GM12891 (cell line): ENCODE measurements around the gene GATAD2B.

Source experiments
- DNase-seq: peaks from one replicate; pipeline ENCODE4 v3.0.0; 2011; ENCODE audit warnings: low spot score; ENCODE audit not compliant: insufficient read length
- FAIRE-seq: peaks from 2 replicates; lab custom pipeline; 2011; peaks lifted over from hg19 to GRCh38; lab: Jason Lieb, UNC
- PAX5 ChIP-seq: IDR thresholded peaks from 2 replicates; pipeline ENCODE4 v1.6.1; 2011; ENCODE audit warnings: low read length, moderate library complexity, mild to moderate bottlenecking; ENCODE audit not compliant: insufficient read depth, severe bottlenecking
- POLR2A ChIP-seq: IDR thresholded peaks from 2 replicates; pipeline ENCODE4 v1.6.1; 2011; ENCODE audit warnings: low read depth, low read length, control low read depth
- POLR2AphosphoS5 ChIP-seq: IDR thresholded peaks from 2 replicates; pipeline ENCODE4 v1.6.1; 2011; ENCODE audit warnings: low read depth, low read length, control low read depth
- POU2F2 ChIP-seq: IDR thresholded peaks from 2 replicates; pipeline ENCODE4 v1.6.1; 2011; ENCODE audit warnings: low read depth, mild to moderate bottlenecking, control low read depth, low read length, moderate library complexity
- SPI1 ChIP-seq: IDR thresholded peaks from 2 replicates; pipeline ENCODE4 v1.6.1; 2011; ENCODE audit warnings: low read depth, low read length, control low read depth
- TAF1 ChIP-seq: IDR thresholded peaks from 2 replicates; pipeline ENCODE4 v1.6.1; 2011; ENCODE audit warnings: low read depth, low read length, control low read depth

Gene GATAD2B

DNA sequence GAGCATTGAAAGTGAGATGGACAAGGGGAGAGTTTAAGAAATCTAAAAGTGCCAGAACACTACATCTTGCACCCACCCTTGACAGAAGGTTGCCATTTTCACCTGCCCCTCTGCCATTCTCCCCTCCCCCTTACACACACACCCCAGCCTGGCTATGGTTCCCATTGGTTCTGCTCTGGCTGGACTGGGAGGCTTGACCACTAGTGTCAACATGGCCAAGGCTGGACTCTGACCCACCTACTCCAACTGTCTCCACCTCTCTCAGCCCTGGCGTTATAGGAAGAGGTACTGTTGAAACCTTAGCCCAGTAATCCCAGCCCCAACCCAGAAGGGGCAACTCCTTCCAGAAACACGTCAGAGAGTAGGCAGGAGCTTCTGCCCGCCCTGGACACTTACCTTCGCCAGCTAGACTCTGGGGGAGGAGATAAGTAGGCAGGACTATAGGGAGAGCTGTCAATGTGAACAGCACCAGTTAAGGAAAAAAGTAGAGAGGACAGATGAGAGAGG lies 31.1 kb upstream of the GATAD2B start:
- DNase-seq, result no peak
- no peak for TF ChIP-seq POU2F2
- no peak for TF ChIP-seq PAX5
- no peak for TF ChIP-seq TAF1
- no peak for TF ChIP-seq POLR2AphosphoS5
- TF ChIP-seq SPI1, result no peak
- no peak for TF ChIP-seq POLR2A
- no peak for FAIRE-seq

DNA sequence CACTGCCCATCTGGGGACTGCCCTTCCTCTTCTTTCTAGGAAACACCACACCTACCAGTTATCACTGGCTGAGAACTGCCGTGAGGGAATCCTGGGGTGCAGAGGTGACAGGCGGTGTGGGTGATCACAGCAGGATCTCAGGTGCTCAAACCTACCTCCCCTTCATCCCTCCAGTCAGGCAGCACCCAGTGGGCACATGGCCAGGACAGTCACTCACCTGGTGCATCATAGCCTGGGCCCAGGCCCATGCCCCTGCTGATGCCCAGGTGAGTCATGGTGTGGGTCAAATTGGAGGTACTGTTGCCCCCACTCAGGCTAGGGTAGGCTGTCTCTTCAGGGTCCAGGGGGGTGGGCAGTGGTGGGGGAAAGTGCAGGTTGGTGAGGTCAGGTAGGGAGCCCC lies 29.0 kb upstream of the GATAD2B start:
- FAIRE-seq, result no peak
- TF ChIP-seq PAX5, result no peak
- TF ChIP-seq TAF1, result no peak
- TF ChIP-seq POU2F2, result no peak
- no peak for TF ChIP-seq SPI1
- no peak for TF ChIP-seq POLR2AphosphoS5
- TF ChIP-seq POLR2A, result no peak
- no peak for DNase-seq

- FAIRE-seq, result no peak
- TF ChIP-seq POLR2A, result no peak
- TF ChIP-seq POLR2AphosphoS5, result no peak
- TF ChIP-seq TAF1, result no peak
- DNase-seq, result no peak
Measured at GRCh38 chr1:153951183-153951582, 28.4 kb upstream of the GATAD2B start.

DNA sequence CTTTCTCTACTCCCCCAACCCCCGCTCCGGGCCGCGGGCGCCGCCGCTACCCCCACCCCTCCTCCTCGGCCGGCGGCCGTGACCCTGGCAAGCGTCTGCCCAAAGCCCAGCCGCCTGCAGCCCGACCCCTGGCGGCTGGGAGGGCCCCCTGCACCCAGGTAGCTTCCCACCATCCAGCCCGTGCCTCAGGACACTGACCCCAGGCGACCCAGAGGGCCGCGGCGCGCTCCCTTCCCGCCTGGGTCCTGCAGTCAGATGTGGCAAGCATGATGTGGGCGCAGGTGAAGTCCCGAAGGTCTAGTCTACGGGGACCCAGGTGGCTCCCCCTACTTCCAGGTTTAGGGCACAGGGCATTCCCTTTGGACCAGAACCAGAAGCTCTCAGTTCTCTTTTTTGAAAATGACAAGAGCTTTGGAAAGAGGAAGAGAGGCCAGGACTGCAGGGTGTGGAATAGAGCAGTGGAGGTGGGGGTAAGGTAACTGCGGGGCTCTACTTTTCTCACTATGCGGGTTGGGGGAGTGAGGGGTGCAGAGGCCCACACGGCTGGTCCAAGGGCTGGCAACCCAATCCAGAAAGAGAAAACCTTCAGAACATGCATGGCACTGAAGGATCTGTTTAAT lies 24.0 kb upstream of the GATAD2B start, which contains the start of gene DENND4B:
Gene DENND4B, minus strand, starts transcription at position 97 of the 620 bp plus-strand sequence. CDS start 2,344 bp downstream, outside the sequence.
- FAIRE-seq (peak; percentile 85), DNase-seq (peak; percentile 97)
- TF ChIP-seq TAF1 (no peak), POLR2AphosphoS5 (peak; percentile 15), PAX5 (no peak), POU2F2 (no peak), SPI1 (peak; percentile 74), POLR2A (no peak)

DNA sequence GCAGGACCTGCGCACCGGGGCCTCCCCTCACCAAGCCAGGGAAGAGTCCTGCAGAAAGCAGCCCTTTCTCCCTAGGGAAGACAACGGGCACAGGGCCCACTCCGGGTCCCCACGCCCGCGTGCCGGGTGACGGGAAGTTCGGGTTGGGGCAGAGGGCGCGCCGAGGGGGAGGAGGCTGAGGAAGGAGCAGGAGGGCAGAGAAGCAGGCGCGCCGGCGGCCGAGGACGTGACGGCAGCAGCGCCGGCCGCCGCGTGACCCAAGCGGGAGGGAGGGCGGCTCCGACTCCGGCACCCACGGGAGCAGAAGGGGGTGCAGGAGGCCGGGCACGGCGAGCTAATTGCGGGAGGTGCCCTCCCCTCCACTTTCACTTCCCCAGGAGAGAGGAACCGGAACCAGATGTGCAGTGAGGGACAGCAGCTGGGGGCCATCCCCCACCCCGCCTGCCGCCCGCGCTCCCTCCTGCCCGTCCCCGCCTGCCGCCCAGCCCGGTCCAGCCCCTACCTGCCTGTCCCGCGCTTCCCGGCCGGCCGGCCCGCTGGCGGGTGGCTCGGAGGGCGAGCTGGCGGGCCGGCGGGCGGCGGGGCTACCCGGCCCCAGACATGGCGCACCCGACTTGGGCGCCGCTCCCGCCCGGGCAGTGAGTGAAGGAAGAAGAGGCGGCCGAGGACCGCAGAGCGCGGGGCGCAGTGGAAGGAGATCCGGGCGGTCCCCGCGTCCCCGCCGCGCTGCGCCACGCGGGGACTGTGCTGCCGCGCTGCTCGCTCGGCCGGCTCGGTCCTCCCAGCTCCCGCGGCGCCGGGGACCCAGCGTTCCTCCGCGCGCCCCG lies 23.2 kb upstream of the GATAD2B start:
- DNase-seq, result peak; percentile 93
- TF ChIP-seq SPI1 (peak; percentile 99), PAX5 (peak; percentile 71), POLR2AphosphoS5 (peak; percentile 68; the same call in 1 of the 2 replicates), POU2F2 (peak; percentile 86), POLR2A (peak; percentile 52; the same call in 1 of the 2 replicates), TAF1 (no peak)
- peak; percentile 100 for FAIRE-seq

DNA sequence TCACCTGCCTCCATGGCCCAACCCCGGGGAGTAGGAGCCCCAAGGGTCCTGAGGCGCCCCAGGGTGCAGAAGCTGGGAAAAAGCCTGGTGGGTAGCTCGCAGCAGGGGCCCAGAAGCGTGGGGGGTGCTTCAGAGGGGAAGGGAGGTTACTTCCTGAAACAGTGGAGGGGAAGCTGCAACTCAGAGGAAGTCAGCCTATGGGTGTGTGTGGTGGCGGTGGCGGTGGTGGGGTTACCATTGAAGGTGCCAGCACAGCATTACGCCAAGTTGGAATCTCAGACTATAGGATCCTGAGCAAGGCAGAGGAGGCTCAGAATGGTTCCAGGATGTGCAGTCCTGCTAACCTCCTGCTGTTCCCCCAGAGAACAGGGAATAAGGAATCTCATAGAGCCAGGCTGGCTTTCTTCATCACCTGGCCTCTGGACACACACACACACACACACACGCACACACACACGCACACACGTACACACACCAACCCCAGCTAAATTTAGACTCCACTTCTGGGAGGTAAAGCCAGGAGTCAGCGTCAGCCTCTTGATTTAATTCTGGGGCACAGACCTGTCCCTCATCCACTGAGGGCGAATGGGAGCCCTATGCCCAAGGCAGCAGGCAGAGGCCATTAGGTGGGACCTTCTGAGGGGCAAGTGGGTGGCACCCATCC lies 22.5 kb upstream of the GATAD2B start:
- peak; percentile 76 for TF ChIP-seq SPI1
- TF ChIP-seq POU2F2, result no peak; the same call in 1 of the 2 replicates
- TF ChIP-seq PAX5, result no peak
- no peak; the same call in 1 of the 2 replicates for TF ChIP-seq POLR2AphosphoS5
- peak; percentile 73 for TF ChIP-seq POLR2A
- no peak for TF ChIP-seq TAF1
- FAIRE-seq (no peak), DNase-seq (peak; percentile 82)

- DNase-seq, result no peak
- TF ChIP-seq POU2F2 (no peak), TAF1 (no peak), POLR2AphosphoS5 (no peak), PAX5 (no peak), SPI1 (no peak), POLR2A (no peak)
- no peak for FAIRE-seq
Measured at GRCh38 chr1:153944827-153945117, 22.0 kb upstream of the GATAD2B start.

GRCh38 chr1:153944005-153944826 lies 21.4 kb upstream of the GATAD2B start:
- no peak for DNase-seq
- no peak for TF ChIP-seq POU2F2
- no peak for TF ChIP-seq PAX5
- TF ChIP-seq POLR2A, result no peak
- TF ChIP-seq POLR2AphosphoS5, result no peak; the same call in 1 of the 2 replicates
- TF ChIP-seq TAF1, result no peak
- no peak for TF ChIP-seq SPI1
- peak; percentile 60 for FAIRE-seq
